LNCAP (cell line): ENCODE results near the gene CACNA2D4.

Source experiments
- CTCF ChIP-seq: fragments of 450-650 bp; IDR thresholded peaks from 2 replicates; pipeline ENCODE4 v1.5.1; 2017; ENCODE audit warnings: mild to moderate bottlenecking

CACNA2D4 gene

GRCh38 chr12:1815108-1815507 lies 103.3 kb downstream of the CACNA2D4 start:
- no peak for TF ChIP-seq CTCF

GRCh38 chr12:1814266-1814665 lies 104.2 kb downstream of the CACNA2D4 start:
- TF ChIP-seq CTCF, result no peak

GRCh38 chr12:1812650-1813302 lies 105.7 kb downstream of the CACNA2D4 start:
- no peak for TF ChIP-seq CTCF

- TF ChIP-seq CTCF, result no peak
Measured at GRCh38 chr12:1811948-1812291, 106.5 kb downstream of the CACNA2D4 start.

- TF ChIP-seq CTCF, result no peak
Measured at GRCh38 chr12:1811281-1811947, 107.0 kb downstream of the CACNA2D4 start.

GRCh38 chr12:1810931-1811280 lies 107.5 kb downstream of the CACNA2D4 start:
- no peak for TF ChIP-seq CTCF

- no peak for TF ChIP-seq CTCF
Measured at GRCh38 chr12:1810201-1810930, 108.1 kb downstream of the CACNA2D4 start.
